ENCODE data around the gene RIOK3.
"Not testable (repeated sequence)": the region's sequence is repeated elsewhere in the genome, so short reads cannot be mapped to it uniquely, and the experiment has no call there.

The RIOK3 gene

DNA sequence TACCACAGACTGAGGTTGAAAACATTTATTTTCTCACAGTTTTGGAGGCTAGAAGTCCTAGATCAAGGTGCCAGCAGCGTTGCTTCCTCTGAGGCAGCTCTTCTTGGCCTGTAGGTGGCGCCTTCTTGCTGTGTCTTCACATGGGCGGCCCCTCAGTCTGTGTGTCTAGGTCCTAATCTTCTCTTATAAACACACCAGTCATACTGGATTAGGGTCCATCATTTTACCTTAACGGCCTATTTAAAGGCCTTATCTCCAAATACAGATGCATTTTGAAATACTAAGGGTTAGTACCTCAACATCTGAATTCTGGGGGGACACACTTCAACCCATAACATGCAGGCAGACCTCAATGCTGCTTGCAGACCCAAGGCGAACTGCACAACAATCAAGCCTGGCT lies 45.8 kb downstream of the RIOK3 start:
- DNase-seq: peak; percentile 72

- DNase-seq: peak; percentile 74
Observed at GRCh38 chr18:23499291-23499781, 46.2 kb downstream of the RIOK3 start.

GRCh38 chr18:23501626-23502025 lies 48.5 kb downstream of the RIOK3 start:
- no peak for DNase-seq

- DNase-seq: no peak
Observed at GRCh38 chr18:23502516-23503037, 49.5 kb downstream of the RIOK3 start.

GRCh38 chr18:23503038-23503962 lies 50.2 kb downstream of the RIOK3 start, which contains the start of gene RMC1:
TSS of gene RMC1 (plus strand) at chr18:23503511. CDS start at chr18:23503619, 108 bp downstream.
- DNase-seq: peak; percentile 88

- no peak for DNase-seq
Observed at GRCh38 chr18:23503963-23504344, 50.9 kb downstream of the RIOK3 start.

GRCh38 chr18:23504720-23505119 lies 51.6 kb downstream of the RIOK3 start:
- no peak for DNase-seq

DNA sequence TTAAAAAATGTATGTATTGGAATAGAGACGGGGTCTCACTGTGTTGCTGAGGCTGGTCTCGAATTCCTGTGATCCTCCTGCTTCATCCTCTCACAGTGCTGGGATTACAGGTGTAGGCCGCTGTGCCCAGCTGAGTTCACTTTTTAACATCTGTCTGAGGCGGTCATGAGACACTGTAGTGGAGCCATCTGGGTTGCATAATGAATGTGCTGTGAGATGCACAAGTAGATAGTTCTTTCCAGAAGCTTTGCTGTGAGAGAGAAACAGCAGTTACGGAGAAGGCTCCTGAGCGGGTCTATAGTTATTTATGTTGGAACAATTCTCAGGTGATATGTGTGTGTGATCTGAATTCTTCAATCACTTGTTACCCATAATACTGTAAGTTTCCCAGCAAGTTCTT lies 53.3 kb downstream of the RIOK3 start:
- no peak for DNase-seq

- DNase-seq: not testable (repeated sequence)
Observed at GRCh38 chr18:23510923-23511322, 57.8 kb downstream of the RIOK3 start.

DNA sequence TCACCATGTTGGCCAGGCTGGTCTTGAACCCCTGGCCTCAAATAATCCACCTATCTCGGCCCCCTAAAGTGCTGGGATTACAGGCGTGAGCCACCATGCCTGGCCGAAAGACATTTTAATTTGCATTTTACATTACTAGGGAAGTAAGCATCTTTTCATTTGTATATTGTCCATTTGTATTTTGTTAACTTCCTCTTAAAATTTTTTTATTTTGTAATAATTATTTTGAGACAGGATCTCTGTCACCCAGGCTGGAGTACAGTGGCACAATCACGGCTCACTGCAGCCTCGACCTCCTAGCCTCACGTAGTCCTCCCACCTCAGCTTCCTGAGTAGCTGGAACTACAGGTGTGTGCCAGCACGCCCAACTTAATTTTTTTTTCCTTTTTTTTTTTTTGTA lies 59.1 kb downstream of the RIOK3 start:
- DNase-seq: not testable (repeated sequence)

GRCh38 chr18:23512641-23513040 lies 59.6 kb downstream of the RIOK3 start:
- peak; percentile 48 for DNase-seq

GRCh38 chr18:23515911-23516546 lies 62.9 kb downstream of the RIOK3 start:
- peak; percentile 67 for DNase-seq

GRCh38 chr18:23519734-23520133 lies 66.6 kb downstream of the RIOK3 start:
- no peak for DNase-seq

DNA sequence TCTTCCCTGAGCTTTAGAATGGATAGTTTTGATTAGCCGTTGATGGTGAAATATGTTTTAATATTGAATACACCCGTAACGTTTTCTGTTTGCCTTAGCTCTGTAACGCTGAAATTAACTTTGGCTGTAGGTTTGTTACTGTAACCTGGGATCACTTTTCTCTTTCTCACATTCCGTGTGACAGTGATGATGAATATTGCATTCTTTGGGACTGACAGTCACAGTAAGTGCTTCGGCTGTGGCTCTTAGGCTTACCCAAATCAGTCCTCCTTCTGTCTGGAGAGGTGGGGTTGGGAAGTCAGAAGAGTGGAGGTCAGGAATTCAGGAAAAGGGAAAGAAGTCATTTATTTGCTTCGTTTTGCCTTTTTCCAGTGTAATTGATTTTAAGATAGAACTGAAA lies 68.2 kb downstream of the RIOK3 start:
- DNase-seq: no peak

DNA sequence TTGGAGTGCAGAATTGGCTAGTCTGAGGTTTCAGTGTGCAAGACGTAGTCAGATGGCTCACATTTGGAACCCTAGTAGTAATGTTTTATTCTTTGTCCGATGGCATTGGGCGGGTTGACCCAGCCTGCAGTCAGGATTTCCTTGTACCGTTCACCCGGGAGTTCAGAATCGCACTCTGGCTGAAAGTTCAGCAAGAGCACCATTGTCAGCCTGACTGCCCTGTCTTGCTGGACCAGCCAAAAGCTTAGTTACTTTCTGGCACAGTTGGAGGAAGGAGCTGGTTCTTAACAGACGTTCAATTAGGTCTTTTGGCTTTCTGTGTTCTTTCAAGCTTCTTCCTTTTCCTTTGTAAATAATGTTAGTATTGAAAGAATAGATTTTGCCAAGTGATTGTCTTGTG lies 68.8 kb downstream of the RIOK3 start:
- DNase-seq: no peak

- peak; percentile 89 for DNase-seq
Observed at GRCh38 chr18:23523429-23524212, 70.5 kb downstream of the RIOK3 start.

- no peak for DNase-seq
Observed at GRCh38 chr18:23524213-23524707, 71.2 kb downstream of the RIOK3 start.

DNA sequence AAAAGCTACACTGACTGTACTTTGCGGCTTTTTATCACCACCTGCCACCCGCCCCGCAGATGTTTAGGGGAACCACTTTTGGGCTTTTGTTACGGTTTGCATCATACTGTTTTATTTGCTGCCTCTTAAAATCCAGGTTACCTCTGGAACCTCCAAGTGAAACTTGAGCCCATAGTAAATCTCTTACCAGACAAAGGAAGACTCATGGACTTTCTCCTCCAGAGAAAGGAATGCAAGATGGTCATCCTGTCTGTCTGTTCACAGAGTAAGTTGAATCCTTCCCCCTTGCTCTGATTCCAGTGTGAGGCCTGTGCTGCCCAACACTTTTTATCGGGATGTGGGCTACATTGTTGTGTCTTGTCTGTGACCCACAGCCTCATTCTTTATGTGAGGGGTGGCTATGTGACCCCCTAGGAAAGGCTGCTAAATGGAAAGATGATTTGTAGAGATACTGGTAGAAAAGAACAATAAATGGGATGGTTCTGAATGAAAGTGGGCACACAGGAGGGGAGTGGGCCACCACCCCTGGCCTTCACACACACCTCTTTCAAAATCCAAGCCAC lies 73.5 kb downstream of the RIOK3 start:
- DNase-seq: no peak

- DNase-seq: peak; percentile 91
Observed at GRCh38 chr18:23528580-23529472, 75.7 kb downstream of the RIOK3 start.

- DNase-seq: no peak
Observed at GRCh38 chr18:23529604-23530003, 76.5 kb downstream of the RIOK3 start.

GRCh38 chr18:23530195-23530594 lies 77.1 kb downstream of the RIOK3 start:
- DNase-seq: peak; percentile 88

Data from MV-4-11 (cell line).